D341Med (cell line): Measurements from ENCODE around the gene HINT3.
A peak's percentile ranks its signal among the peaks of the same experiment; 100 is the strongest.
"Not testable (repeated sequence)": the region's sequence is repeated elsewhere in the genome, so short reads cannot be mapped to it uniquely, and the experiment has no call there.

ENCODE experiments used
- DNase-seq: peaks from one replicate; pipeline ENCODE4 v3.0.0; 2012; ENCODE audit warnings: low spot score

The HINT3 gene

GRCh38 chr6:125956506-125957390 lies at the start of gene HINT3:
TSS of gene HINT3 (plus strand) at chr6:125956770. CDS start at chr6:125956978, 208 bp downstream.
- DNase-seq, result peak; percentile 96

DNA sequence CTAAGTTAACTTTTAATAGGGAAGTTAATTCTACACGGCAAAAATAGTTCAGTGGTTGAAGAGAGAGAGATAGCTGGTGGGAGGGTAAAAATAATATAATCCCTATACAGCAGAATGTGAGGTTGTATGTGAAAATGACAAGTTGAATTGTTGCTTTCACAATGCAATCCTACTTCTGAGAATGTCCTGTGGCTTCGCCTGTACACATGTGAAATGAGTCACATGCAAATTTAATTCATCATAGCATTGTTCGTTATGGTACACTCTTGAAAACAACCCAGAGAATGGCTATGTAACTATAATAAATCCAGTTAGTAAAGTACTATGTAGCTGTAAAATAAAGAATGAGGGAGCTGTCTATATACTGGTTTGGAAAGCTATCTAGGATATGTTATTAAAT lies 46.0 kb upstream of the HINT3 start:
- no peak for DNase-seq

GRCh38 chr6:125911051-125911451 lies 45.5 kb upstream of the HINT3 start:
- DNase-seq, result not testable (repeated sequence)

- DNase-seq, result not testable (repeated sequence)
Measured at GRCh38 chr6:125912430-125912829, 44.1 kb upstream of the HINT3 start.

DNA sequence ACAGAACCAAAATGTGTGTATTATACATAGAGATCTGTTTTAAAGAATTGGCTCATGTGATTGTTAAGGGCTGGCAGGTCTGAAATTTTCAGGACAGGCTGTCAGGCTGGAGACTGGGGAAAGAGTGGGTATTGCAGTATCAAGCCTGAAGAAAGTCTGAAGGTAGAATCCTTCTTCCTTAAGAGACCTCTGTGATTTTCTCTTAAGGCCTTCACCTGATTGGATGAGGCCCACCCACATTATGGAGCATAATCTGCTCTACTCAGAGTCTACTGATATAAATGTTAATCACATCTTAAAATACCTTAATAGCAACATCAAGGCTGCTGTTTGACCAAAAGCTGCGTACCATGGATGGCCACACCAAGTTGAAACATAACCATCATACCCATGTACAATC lies 43.4 kb upstream of the HINT3 start:
- no peak for DNase-seq

DNA sequence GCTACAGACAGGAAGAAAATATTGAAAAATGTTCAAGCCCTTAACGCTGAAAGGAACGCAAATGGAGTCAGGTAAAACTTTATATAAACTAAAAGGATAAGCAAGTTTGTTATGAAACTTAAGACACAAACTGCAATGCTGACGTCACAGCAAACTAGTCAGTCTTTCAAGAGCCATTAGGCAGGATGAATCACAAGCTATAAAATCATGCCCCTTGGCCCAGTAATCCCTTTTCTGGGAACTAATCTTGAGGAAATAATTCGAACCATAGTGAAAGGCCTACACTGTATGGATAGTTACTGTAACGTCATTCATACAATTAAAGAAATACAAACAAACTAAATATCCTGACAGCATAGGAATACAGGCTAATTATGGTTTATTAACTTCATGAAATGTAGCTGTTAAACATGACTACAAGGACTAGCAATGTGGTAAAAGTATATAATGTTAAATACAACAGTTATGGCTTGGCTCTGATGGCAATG lies 42.7 kb upstream of the HINT3 start:
- no peak for DNase-seq

- no peak for DNase-seq
Measured at GRCh38 chr6:125918230-125918629, 38.3 kb upstream of the HINT3 start.

- no peak for DNase-seq
Measured at GRCh38 chr6:125918681-125919566, 37.6 kb upstream of the HINT3 start.

DNA sequence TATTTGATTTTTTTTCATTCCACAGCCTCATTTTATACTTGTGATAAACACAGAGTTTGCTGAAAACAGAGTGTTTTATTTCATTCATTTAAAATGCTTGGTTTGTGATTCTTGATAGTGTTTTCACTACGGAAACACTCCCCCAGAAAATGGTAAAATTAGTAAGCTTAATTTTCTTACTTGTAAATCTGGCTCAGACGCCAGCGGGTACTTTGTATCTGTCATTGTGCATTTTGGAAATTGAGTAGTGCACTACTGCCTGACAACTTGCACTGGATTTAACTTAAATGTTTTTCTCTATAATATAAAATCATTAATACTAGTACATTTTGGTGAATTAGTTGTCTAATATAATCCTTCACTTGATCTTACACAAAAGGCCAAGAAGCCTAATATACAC lies 37.0 kb upstream of the HINT3 start:
- DNase-seq, result no peak

DNA sequence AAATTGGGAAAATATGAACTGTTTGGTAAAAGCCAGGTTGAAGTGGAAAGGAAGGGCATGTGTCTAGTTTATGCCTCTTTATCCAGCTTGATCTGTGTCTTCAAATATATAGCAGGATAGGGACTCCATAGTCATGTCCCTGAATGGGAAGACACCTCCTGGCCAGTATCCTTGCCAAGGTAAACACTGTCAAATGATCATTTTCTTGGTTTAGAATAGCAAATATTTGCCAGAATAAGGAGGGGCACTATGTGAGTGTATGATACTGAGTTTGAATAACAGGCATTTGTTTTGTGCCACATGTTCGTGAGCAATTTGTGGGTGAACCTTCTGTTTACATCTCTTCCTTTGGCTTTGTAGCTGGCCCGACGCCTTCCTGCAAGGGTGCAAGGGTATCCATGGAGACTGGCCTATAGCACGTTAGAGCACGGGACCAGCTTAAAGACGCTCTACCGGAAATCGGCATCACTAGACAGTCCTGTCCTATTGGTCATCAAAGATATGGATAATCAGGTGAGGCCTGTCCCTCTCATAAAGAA lies 34.2 kb upstream of the HINT3 start:
- no peak for DNase-seq

GRCh38 chr6:125923366-125923877 lies 33.1 kb upstream of the HINT3 start:
- DNase-seq, result no peak

DNA sequence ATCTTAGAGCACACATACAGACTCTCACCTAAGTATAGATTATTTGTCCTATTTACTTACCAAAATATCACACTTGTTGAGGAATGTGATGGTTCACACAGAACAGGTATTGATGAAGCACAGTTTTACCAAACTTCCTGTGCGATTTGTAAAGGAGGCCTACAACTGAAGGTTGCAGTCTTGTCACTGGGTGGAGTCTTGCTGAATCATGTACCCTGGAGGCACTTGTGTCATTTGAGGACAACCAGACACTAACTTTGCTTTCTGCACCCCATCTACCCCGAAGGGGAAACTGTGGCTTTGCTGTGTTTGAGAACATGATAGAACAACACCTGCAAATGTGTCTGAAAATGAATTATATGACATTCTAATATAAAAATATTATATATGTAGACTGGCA lies 32.4 kb upstream of the HINT3 start:
- DNase-seq, result no peak

DNA sequence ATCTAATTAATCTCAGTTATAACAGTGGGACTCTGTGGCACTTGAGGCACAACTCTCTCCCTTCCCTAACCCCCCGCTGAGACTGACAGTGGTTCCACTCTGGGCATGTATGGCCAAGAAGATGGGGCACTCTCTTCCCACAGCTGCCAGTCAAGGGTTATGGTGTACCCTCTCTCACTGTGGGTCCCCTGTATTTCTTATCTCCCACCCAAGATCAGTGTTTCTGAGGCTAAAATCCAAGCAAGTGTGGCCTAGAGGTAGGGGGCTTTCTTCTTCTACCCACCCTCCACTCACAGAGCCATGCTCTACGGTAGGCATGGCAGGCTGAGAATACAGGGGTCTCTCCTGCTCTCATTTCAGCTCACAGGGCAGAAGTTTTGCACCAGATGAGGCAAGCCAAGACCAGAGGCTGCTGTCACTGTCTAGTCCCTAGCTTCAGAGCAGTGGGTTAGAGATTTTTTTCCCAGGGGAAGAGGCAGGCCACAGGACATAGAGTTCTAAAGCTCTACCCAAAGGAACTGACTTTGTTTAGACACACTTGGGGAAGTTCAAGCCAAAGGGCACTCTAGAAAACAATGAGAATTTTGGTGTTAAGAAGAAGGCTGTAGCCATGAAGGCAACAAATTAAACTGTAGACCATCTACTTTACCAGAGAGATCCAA lies 31.7 kb upstream of the HINT3 start:
- no peak for DNase-seq

DNA sequence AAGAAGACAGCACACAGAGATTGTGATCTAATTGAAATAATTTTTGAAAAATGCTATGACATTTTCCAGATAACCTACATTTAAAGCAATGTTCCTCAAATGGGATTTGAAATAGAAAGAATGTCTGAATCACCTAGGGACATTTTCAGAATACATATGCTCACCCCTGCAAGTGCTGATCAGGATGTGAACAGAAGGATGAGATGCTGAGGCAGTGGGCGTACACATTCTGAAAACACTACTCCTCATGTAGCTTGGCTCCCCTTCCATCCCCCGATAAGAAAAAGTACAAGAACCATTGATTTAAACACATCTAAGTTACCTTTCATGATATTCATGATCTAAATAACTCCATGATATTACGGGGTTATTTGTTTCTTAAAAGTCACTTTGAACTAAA lies 29.9 kb upstream of the HINT3 start:
- DNase-seq, result no peak

DNA sequence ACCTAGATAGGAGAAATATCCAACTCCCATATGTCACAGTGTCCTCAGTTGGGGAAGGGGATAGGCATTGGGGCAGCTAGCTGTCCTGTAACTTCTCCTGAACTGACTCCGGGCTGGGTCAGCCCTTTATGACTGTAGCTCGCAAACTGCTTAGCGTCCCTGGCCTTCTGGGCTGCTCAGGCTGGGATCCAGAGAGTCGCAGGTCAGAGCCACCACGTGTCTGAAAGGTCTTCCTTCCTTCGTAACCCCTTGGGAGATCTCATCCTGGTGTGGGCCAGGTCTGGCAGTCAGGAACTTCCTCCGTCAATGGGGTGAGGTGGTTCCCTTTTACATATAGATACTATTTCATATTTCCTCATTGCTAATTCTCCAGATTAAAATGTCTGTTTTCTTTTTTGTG lies 28.8 kb upstream of the HINT3 start:
- no peak for DNase-seq

- DNase-seq, result no peak
Measured at GRCh38 chr6:125930765-125931418, 25.7 kb upstream of the HINT3 start.

DNA sequence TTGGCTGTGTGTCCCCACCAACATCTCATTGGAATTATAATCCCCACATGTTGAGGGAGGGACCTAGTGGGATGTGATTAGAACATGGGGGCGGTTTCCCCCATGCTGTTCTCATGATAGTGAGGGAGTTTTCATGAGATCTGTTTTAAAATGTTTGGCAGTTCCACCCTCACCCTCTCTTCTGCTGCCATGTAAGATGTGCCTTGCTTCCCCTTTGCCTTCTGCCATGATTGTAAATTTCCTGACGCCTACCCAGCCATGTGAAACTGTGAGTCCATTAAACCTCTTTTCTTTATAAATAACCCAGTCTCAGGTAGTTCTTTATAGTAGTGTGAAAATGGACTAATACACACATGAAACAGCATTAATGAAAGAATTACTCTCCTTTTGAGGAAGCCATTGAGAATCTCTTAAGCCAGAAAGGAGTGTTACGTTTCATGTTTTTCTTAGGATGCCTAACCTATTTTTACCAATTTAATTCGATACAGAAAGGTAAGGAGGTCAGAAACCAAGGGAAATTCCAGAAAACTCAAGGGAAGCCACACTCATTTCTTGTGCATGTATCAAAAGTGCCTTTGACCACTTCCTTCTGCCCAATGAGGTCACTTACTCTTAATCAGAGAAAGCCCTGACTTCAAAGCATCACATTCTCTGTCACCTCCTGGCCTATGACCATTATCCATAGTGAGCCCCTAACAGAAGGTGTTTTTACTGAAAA lies 24.7 kb upstream of the HINT3 start:
- no peak for DNase-seq

DNA sequence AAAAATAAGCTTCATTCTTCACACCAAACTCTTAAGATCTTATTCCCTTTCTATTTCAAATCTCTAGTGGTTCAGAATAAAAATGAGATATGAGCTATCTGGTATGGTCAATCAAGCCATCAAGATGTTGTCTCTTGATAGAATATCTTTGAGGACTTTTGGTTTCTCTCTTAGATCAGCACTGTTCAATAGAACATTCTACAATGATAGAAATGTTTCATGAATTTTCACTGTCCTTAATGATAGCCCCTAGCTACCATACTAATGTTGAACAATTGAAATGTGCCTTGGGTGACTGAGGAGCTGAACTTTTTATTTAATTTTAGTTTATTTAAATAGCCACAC lies 24.1 kb upstream of the HINT3 start:
- DNase-seq, result no peak

GRCh38 chr6:125935520-125935919 lies 21.1 kb upstream of the HINT3 start:
- not testable (repeated sequence) for DNase-seq

DNA sequence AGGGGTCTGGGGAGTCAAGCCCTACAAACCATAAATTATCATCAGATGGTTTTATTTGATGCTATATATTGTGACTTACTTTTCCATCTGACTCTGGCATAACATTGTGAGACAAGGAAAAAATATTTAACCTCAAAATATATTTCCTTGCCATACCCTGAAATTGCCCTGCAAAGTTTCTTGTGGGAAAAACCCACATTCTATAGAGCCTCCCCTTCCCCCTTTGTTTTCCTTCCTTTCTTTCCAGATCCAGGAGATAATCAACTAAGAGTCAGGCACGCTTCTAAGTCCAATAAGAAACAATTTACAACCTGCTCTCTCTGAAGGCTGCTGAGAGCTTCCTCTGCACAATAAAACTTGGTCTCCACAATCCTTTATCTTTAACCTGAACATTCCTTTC lies 17.5 kb upstream of the HINT3 start:
- DNase-seq, result no peak

GRCh38 chr6:125939791-125940190 lies 16.8 kb upstream of the HINT3 start:
- DNase-seq, result no peak
